ENCODE measurements around the gene CD164.

CD164 gene

GRCh38 chr6:109381747-109382575 lies at the start of gene CD164:
CD164 (minus strand) TSS chr6:109382467; CDS start chr6:109382378, 89 bp downstream.
- DNase-seq (ENCODE audit: low read depth): peak; percentile 90

GRCh38 chr6:109429496-109429895 lies 47.2 kb upstream of the CD164 start:
- DNase-seq (ENCODE audit: low read depth): no peak

DNA sequence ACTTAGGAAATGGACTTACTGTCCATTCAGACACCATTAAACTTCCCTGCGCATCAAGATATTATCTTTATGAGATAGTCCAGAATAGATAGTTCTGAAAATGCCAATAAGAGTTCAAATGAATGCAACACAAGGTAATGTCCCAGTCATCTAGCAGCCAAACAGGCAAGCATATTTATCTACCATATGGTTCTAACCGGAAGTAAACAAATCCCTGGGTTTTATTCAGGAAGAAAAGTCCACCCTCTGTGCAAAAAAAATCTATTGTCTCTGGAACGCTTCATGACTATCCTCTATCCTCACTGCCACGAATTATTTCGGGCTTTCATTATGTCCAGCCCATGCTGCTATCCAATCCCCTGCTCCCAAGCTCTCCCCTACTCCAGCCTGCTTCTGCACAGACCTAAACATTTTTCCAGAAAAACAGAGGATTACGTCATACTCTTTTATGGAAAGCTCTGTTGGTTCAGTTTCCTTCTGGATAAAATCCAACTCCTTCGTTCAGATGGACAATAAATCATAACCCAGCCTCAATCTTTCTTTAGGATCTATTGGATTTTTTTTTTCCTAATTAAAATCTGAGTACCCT lies 46.7 kb upstream of the CD164 start:
- no peak for DNase-seq (ENCODE audit: low read depth)

- DNase-seq (ENCODE audit: low read depth): no peak
Measured at GRCh38 chr6:109424946-109425345, 42.7 kb upstream of the CD164 start.

DNA sequence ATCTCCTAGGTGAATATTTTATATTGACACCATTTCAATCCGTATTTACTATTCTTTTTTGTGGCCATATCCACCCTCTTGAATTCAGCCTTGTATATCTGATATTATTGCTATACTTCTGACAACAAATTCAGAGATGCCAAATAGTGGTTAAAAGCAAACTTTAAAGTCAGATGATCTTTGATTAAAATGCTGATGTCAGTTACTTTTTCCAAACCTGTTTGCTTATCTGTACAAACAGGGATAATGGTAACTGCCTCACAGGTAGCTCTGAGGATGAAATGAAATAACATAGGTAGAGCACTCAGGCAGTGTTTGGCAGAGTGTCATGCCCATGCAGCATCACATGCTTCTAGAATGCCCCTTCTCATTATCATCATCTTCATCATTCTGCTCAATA lies 38.9 kb upstream of the CD164 start:
- no peak for DNase-seq (ENCODE audit: low read depth)

DNA sequence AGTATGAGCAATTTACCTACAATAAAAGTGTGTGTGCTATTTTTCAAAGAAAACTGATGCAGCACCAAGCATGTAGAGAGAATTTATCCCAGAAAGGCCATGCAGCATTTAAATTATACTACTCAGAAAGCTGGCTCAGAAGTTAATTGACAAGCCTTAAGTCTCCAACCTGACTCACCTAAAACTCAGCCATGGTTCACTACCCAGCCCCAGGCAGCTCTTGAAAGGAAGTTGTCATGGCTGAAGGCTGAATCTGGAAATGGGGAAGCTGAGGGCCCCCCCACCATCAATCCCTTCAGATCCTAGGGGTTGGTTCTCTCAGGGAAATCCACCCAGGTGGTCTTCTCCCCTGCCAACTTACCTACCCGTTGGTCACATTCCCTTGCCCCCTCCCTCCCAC lies 38.5 kb upstream of the CD164 start:
- DNase-seq (ENCODE audit: low read depth): no peak

GRCh38 chr6:109417646-109418045 lies 35.4 kb upstream of the CD164 start:
- no peak for DNase-seq (ENCODE audit: low read depth)

DNA sequence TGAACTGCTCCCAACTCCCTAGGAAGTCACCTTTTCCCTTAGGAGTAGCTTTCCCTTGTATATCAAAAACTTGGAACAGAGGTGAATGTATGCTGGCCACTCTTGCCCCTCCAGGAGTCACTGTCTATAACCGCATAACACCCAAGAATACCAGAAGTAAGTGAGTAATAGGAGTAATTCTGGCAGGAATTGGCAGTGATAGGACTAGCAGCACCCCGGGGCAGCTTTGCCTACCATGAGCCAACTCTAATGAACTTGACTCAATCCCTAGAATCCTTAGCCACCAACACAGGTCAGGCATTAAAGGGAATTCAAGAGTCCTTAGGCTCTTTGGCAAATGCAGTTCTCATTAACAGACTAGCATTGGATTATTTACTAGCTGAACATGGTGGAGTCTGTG lies 28.8 kb upstream of the CD164 start:
- no peak for DNase-seq (ENCODE audit: low read depth)

- DNase-seq (ENCODE audit: low read depth): no peak
Measured at GRCh38 chr6:109406196-109406595, 23.9 kb upstream of the CD164 start.

GRCh38 chr6:109397020-109397419 lies 14.8 kb upstream of the CD164 start:
- no peak for DNase-seq (ENCODE audit: low read depth)

GRCh38 chr6:109396046-109396718 lies 13.9 kb upstream of the CD164 start:
- DNase-seq (ENCODE audit: low read depth): no peak

DNA sequence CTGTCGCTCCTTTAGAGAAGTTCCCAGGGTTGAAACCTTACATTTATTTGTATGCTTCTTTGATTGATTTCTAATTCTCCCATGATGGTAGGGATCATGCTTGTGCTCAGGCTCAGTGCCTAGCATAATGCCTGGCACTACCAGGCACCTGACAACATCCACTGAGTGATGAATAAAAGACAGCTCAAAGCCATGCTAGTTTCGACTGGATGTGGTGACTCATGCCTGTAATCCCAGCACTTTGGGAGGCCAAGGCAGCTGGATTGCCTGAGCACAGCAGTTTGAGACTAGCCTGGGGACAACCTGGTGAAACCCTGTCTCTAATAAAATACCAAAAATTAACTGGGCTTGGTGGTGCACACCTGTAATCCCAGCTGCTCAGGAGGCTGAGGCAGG lies 11.6 kb upstream of the CD164 start:
- no peak for DNase-seq (ENCODE audit: low read depth)

GRCh38 chr6:109393157-109393885 lies 11.1 kb upstream of the CD164 start:
- no peak for DNase-seq (ENCODE audit: low read depth)

DNA sequence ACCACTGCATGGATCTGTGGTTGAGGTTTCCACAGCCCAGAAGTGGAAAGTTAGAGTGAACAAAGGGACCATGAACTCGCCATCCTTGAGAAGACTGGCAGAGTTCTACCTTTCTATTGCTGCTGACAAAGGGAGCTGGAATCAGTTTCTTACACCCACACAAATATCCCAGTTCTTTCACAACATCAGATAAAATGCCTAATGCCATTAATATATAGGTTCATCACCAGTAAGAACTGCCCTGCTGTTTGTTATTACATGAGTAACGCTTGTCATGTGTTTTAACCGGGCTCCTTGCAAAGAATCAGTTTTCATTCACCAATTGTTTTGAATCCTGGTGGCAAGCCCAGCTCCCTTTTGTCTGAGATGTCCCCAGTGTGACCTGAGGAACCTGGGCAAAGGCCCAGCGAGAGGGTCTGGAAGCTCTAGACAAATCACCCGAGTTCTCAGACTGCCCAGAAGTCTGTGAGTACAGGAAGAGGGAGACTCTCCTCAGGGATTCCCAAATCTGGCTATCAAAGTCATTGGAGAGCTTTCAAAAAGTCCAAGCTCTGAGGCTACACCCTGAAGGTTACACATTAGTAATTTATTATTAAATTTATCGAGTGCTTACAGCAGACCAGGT lies 7.5 kb upstream of the CD164 start:
- no peak for DNase-seq (ENCODE audit: low read depth)

GRCh38 chr6:109388265-109388664 lies 6.0 kb upstream of the CD164 start:
- DNase-seq (ENCODE audit: low read depth): no peak

GRCh38 chr6:109383438-109383940 lies 1.2 kb upstream of the CD164 start:
- no peak for DNase-seq (ENCODE audit: low read depth)

GRCh38 chr6:109382576-109383437 lies 540 bp upstream of the CD164 start:
- DNase-seq (ENCODE audit: low read depth): peak; percentile 89

- DNase-seq (ENCODE audit: low read depth): no peak
Measured at GRCh38 chr6:109381061-109381746, 1.1 kb downstream of the CD164 start.

- DNase-seq (ENCODE audit: low read depth): no peak
Measured at GRCh38 chr6:109379711-109380110, 2.6 kb downstream of the CD164 start.

- DNase-seq (ENCODE audit: low read depth): no peak
Measured at GRCh38 chr6:109377717-109378116, 4.5 kb downstream of the CD164 start.
